ENCODE measurements around the gene DENND5B.
"Not testable (repeated sequence)": the region's sequence is repeated elsewhere in the genome, so short reads cannot be mapped to it uniquely, and the experiment has no call there.

The DENND5B gene

DNA sequence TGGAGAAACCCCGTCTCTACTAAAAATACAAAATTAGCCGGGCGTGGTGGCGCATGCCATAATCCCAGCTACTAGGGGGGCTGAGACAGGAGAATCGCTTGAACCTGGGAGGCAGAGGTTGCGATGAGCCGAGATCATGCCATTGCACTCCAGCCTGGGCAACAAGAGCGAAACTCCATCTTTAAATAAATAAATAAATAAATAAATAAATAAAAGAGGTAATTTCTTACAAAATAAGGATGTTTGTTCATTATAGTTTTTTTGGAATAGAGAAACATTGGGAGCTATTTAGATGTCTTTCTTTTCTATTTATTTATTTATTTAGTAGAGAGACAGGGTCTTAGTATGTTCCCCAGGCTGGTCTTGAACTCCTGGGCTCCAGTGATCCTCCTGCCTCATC lies 213.7 kb downstream of the DENND5B start:
- not testable (repeated sequence) for DNase-seq (ENCODE audit: low read depth)

GRCh38 chr12:31375422-31375821 lies 215.5 kb downstream of the DENND5B start:
- DNase-seq (ENCODE audit: low read depth) = not testable (repeated sequence)

- DNase-seq (ENCODE audit: low read depth) = no peak
These were observed 219.7 kb downstream of the DENND5B start for GRCh38 chr12:31371256-31371620.

- no peak for DNase-seq (ENCODE audit: low read depth)
These were observed 220.2 kb downstream of the DENND5B start for GRCh38 chr12:31370531-31371255.

GRCh38 chr12:31369712-31370521 lies 221.0 kb downstream of the DENND5B start:
- no peak for DNase-seq (ENCODE audit: low read depth)

GRCh38 chr12:31368666-31369361 lies 222.1 kb downstream of the DENND5B start:
- DNase-seq (ENCODE audit: low read depth) = no peak

DNA sequence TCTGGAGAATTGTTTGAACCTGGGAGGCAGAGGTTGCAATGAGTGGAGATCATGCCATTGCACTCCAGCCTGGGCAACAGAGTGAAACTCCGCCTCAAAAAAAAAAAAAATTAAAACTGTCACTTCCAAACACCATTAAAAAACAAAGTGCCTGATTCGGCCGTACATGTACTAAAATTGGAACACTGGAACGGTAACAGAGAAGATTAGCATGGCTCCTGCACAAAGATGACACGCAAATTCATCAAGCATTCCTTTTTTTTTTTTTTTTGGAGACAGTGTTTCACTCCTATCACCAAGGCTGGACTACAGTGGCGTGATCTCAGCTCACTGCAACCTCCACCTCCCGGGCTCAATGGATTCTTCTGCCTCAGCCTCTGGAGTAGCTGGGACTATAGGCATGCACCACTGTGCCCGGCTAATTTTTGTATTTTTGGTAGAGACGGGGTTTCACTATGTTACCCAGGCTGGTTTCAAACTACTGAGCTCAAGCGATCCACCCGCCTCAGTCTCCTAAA lies 224.8 kb downstream of the DENND5B start:
- no peak for DNase-seq (ENCODE audit: low read depth)

- no peak for DNase-seq (ENCODE audit: low read depth)
These were observed 227.1 kb downstream of the DENND5B start for GRCh38 chr12:31363831-31364230.

DNA sequence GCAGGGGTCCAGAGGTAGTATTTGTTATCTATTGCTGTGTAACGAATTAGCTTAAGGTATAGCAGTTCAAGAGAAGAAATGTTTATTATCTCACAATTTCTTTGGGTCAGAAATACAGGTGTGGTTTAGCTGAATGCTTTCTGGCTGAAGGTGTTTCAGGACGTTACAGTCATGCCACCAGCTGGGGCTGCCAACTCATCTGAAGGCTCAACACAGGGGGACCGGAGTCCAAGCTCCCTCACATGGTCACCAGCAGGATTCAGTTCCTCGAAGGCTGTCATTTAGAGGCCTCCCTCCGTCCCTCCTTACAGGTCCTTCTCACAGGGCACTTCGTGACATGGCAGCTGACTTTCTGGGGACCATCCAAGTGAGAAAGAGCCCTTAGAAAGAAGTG lies 227.5 kb downstream of the DENND5B start:
- DNase-seq (ENCODE audit: low read depth) = no peak

DNA sequence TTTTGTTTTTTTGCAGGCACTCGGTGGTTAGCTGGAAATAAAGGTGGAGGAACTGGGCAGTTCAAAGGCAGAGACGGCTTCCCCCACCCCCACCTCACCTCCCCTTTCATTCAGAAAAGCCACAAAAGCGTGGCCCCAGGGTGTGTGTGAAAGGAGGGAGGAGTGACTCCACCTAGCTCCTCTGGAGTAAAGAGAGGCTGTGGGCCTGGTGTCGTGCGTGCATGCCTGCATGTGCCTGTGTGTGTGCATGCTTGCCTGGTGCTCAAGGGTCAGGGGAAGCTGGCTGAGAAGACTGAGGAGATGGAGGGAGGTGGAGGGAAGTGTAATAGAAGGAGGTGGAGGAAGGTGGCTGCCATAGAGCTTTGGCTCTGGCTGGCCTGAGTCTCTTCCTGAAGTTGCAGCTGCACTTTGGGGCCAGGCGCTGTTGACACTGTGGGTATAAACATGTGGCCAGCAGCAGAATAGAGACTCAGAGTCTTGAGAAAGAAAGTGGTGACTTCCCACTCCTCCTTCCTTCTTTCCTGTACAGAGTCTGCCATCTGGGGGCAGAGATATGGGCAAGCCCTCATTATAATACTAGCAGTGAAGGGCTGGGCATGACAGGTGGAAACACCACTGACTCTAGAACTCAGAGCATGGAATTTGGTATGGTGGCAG lies 228.0 kb downstream of the DENND5B start:
- peak; percentile 2 for DNase-seq (ENCODE audit: low read depth)

GRCh38 chr12:31362115-31362758 lies 228.7 kb downstream of the DENND5B start:
- DNase-seq (ENCODE audit: low read depth) = no peak

DNA sequence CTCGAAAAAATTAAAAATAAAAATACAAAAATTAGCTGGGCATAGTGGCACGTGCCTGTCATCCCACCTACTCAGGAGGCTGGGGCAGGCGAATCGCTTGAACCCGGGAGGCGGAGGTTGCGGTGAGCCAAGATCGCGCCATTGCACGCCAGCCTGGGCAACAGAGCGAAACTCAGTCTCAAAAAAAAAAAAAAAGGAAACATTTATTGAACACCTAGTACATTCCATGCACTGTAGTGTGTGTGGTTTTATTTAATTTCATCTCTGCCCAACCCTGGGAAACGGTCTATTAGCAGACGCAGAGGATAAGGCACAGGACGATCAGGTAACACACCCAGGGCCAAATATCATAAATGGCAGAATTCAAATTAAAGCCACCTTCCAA lies 229.2 kb downstream of the DENND5B start:
- DNase-seq (ENCODE audit: low read depth) = no peak

DNA sequence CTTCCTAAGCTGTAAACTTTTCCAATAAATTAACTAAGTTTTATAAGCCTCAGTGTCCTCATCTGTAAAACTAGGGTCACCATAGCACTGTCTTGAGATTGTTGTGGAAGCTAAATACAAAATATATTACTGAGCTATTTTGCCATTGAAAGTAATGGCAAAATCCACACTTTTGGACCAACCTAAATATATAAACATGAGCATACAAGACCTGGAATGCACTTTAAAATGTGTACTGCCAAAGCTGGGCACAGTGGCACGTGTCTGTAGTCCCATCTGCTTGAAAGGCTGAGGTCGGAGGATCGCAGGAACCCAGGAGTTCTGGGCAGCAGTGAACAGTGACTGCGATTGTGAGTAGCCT lies 235.2 kb downstream of the DENND5B start:
- DNase-seq (ENCODE audit: low read depth) = no peak

- no peak for DNase-seq (ENCODE audit: low read depth)
These were observed 236.9 kb downstream of the DENND5B start for GRCh38 chr12:31353750-31354708.

DNA sequence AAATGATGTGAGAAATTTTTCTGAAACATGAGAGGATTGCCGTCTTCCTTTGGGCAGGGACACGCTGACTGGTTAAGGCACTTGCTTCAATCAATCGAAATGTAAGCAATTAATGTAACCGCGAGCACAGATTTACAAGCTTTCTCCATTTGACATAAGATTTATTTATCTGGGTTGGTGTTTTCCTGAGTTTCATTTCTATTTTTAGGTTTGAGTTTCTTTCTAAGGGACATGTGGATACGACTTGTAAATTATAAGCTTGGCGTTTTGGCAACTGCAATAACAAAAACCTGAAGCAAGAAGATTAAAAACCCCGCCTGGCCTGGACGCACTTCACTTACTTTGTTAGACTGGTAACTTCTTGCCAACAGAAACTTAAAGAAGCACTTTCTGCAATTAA lies 244.7 kb downstream of the DENND5B start:
- no peak for DNase-seq (ENCODE audit: low read depth)

DNA sequence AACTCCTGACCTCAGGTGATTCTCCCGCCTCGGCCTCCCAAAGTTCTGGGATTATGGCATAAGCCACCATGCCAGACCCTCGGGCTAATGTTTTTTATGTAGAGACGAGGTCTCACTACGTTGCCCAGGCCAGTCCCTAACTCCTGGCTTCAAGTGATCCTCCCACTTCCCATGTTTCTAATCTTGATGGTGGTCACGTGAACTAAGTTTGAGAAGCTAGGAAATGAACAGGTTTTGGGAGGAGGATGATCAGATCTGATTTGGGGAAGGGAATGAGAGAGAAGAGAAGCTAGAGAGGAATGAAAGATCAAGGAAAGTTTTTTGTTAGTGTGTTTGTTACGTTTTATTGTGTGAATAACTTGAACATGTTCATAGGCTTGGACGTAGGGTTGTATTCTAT lies 247.8 kb downstream of the DENND5B start:
- DNase-seq (ENCODE audit: low read depth) = no peak

GRCh38 chr12:31342286-31342685 lies 248.7 kb downstream of the DENND5B start:
- DNase-seq (ENCODE audit: low read depth) = no peak

DNA sequence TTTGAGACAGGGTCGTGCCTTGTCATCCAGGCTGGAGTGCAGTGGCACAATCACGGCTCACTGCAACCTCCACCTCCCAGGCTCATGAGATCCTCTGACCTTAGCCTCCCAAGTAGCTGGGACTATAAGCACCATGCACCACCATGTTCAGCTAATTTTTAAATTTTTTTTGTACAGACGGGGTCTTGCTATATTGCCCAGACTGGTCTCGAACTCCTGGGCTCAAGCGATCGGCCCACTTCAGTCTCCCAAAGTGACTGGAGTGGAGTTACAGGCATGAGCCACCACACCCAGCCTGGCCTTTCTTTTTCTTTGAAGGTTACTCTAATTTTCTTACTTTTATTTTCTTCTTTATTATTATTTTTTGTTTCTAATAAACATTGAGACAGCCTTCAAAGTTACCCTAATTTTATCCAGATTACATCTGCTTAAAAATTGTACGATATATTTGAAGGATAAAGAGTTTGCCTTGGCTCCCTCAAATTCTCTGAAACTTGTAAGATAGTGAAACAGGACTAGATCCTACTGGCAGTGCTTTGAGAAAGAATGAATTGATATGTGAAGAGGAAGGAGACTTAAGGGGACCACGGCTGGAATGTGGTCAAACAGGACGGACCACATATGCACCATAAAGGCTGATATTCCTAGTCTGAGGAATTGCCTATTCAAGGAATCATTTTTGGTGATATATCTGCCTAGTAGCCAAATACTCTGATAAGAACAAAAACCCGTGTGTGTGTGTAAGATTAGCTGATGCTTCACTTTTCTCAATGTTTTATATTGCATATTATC lies 250.9 kb downstream of the DENND5B start:
- no peak for DNase-seq (ENCODE audit: low read depth)

DNA sequence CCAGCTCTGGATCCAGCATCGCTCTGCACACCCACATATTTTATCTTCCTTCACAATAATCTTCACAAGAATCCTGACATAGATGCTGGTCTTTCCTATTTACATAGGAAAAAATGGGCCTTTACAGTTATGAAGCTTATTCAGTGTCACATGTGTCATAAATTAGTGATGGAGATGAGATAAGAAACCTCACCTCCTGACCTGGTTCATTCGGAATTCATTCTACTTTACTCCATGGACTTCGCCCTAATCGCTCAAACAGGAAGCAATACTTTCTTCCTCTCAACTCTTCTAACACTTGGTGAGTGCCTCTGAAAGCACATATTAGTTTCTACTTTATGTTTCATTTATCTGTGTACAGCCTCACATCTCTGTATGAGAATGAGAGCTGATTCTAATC lies 253.0 kb downstream of the DENND5B start:
- DNase-seq (ENCODE audit: low read depth) = no peak

Data from activated T-cell treated with anti-CD3 and anti-CD28 coated beads for 24 hours (primary cell).